AG04450 (cell line): ENCODE measurements around the gene TSACC. TPM values are rescaled to one million over a fixed set of nuclear protein-coding genes. Genes with fewer than 3 reads are reported as not detected.

ENCODE experiments used
- CTCF ChIA-PET: fragments of 300-600, 350-600 bp; formaldehyde crosslinking; extraction: SDS; loops from one replicate; lab custom pipeline; 2022; ENCODE audit warnings: antibody characterized with exemption, inconsistent platforms; lab: Charles Lee
- POLR2A ChIA-PET: fragments of 350-600 bp; formaldehyde crosslinking; extraction: SDS; loops from one replicate; lab custom pipeline; 2021; ENCODE audit warnings: antibody characterized with exemption, inconsistent platforms; lab: Yijun Ruan, JAX
- DNase-seq: peaks from one replicate; pipeline ENCODE4 v3.0.0-alpha.2; 2011; ENCODE audit warnings: low read depth, low spot score
- H3K27ac ChIP-seq: one replicate; pipeline ENCODE4 v1.5.1; 2012; ENCODE audit warnings: low read depth, low read length, control low read depth
- H3K27me3 ChIP-seq: one replicate; pipeline ENCODE4 v1.6.0; 2012; ENCODE audit warnings: low read length; ENCODE audit not compliant: control insufficient read depth, insufficient read depth
- H3K4me3 ChIP-seq: 2 replicates; pipeline ENCODE4 v1.5.1; 2011; ENCODE audit warnings: mild to moderate bottlenecking, low read depth, low read length, control low read depth
- H3K9me3 ChIP-seq: 2 replicates; pipeline ENCODE4 v1.5.1; 2012; ENCODE audit warnings: low read length; ENCODE audit not compliant: control insufficient read depth, insufficient read depth
- CTCF ChIP-seq: IDR thresholded peaks from 2 replicates; pipeline ENCODE4 v1.5.1; 2011; ENCODE audit warnings: low read depth, low read length, control low read depth, inconsistent platforms
- polyA plus RNA-seq: library from polyadenylated mRNA; depleted of rRNA; stranded (reverse); fragments of >200 nt; gene quantifications from 2 replicates; pipeline ENCODE4 v1.2.3, GENCODE V29; 2011

TSACC gene
- polyA plus RNA-seq, 1 experiment: 0.27 TPM

GRCh38 chr1:156336242-156336641 is 2.1 kb upstream of the TSACC start:
- Histone ChIP-seq H3K4me3 (peak overlapping the region; percentile 98), H3K9me3 (peaks cover 3% of the 10 kb centered on the region; the same call in 1 of the 2 replicates), H3K27me3 (no peaks in the 10 kb centered on the region), H3K27ac (no peak overlapping the region)
- ChIA-PET CTCF (interaction anchor here (0.6 to 4.2 kb wide), 6 partner anchors 11 to 111 kb away, joined by 3 to 31 read pairs (median 6); no protein-coding TSS in a partner anchor), POLR2A (no interaction called here)
- TF ChIP-seq CTCF: peak; percentile 10; the same call in 1 of the 2 replicates
- no peak for DNase-seq

GRCh38 chr1:156337052-156337887 is 1.1 kb upstream of the TSACC start:
- POLR2A ChIA-PET: interaction anchor here (1.2 kb wide), 1 partner anchor 14 kb away, joined by 6 read pairs; no protein-coding TSS in a partner anchor
- DNase-seq: no peak
- CTCF ChIA-PET: interaction anchor here (0.6 to 2.2 kb wide), 7 partner anchors 16 to 112 kb away, joined by 3 to 11 read pairs (median 3); no protein-coding TSS in a partner anchor
- Histone ChIP-seq H3K27me3 (no peaks in the 10 kb centered on the region), H3K4me3 (peak overlapping the region; percentile 98), H3K27ac (no peak overlapping the region), H3K9me3 (peaks cover 3% of the 10 kb centered on the region; the same call in 1 of the 2 replicates)
- TF ChIP-seq CTCF: no peak

GRCh38 chr1:156337888-156338179 is 492 bp upstream of the TSACC start:
- no peak for DNase-seq
- Histone ChIP-seq H3K27me3 (no peaks in the 10 kb centered on the region), H3K4me3 (peak overlapping the region; percentile 98), H3K9me3 (peaks cover 3% of the 10 kb centered on the region; the same call in 1 of the 2 replicates), H3K27ac (peak overlapping the region; percentile 31)
- ChIA-PET CTCF (interaction anchor here (0.6 to 2.2 kb wide), 4 partner anchors 15 to 48 kb away, joined by 3 to 9 read pairs (median 4); no protein-coding TSS in a partner anchor), POLR2A (interaction anchor here (1.2 kb wide), 1 partner anchor 14 kb away, joined by 6 read pairs; no protein-coding TSS in a partner anchor)
- no peak for TF ChIP-seq CTCF

- no peak for TF ChIP-seq CTCF
- Histone ChIP-seq H3K4me3 (no peak overlapping the region), H3K27ac (no peak overlapping the region), H3K27me3 (peaks cover 10% of the 10 kb centered on the region), H3K9me3 (no peaks in the 10 kb centered on the region)
- CTCF ChIA-PET: interaction anchor here (1.0 to 1.5 kb wide), 2 partner anchors 43 to 103 kb away, joined by 7 to 8 read pairs; no protein-coding TSS in a partner anchor
- POLR2A ChIA-PET: no interaction called here
- DNase-seq: no peak
Measured at GRCh38 chr1:156342166-156342955, 4.0 kb downstream of the TSACC start.
